Thoracic aorta (tissue), 2 donors: Measurements from ENCODE around the gene SCAI. TPM values are rescaled to one million over a fixed set of nuclear protein-coding genes. Genes with fewer than 3 reads are reported as not detected.
"Not testable (repeated sequence)": the region's sequence is repeated elsewhere in the genome, so short reads cannot be mapped to it uniquely, and the experiment has no call there.

Experiments
- ATAC-seq: fragments of 150-250 bp; one replicate; pipeline ENCODE4 v1.8.0; 2017; ENCODE audit warnings: low read depth; ENCODE audit not compliant: insufficient number of reproducible peaks, low FRiP score
- DNase-seq: peaks from one replicate; pipeline ENCODE4 v3.0.0-alpha.2; 2020; ENCODE audit warnings: low spot score
- H3K27ac ChIP-seq, 2 donors: fragments of 200-600 bp; sonication (generic); 1 replicate in 1 of 2; 2 replicates in 1 of 2; pipeline ENCODE4 v1.5.1; 2016; ENCODE audit warnings: mild to moderate bottlenecking in 2 of 2, moderate library complexity in 2 of 2
- H3K27me3 ChIP-seq: fragments of 200-600 bp; sonication (generic); replicated peaks from 2 replicates; pipeline ENCODE4 v1.6.0; 2016; ENCODE audit warnings: mild to moderate bottlenecking; ENCODE audit not compliant: insufficient read depth
- H3K36me3 ChIP-seq: fragments of 200-600 bp; sonication (generic); one replicate; pipeline ENCODE4 v1.5.1; 2016
- H3K4me1 ChIP-seq, 2 donors: fragments of 200-600 bp; sonication (generic); 1 replicate in 1 of 2; 2 replicates in 1 of 2; pipeline versions ENCODE4 v1.5.1 to v1.6.0; 2016; ENCODE audit warnings: low read depth in 2 of 2, mild to moderate bottlenecking in 1 of 2; ENCODE audit not compliant: control insufficient read depth in 1 of 2
- H3K4me3 ChIP-seq: fragments of 200-600 bp; sonication (generic); 2 replicates; pipeline ENCODE4 v1.5.1; 2016; ENCODE audit warnings: mild to moderate bottlenecking
- H3K9me3 ChIP-seq: fragments of 200-600 bp; sonication (generic); 2 replicates; pipeline ENCODE4 v1.5.1; 2016
- total RNA-seq, 2 donors: library from RNA; depleted of rRNA; stranded (reverse); fragments of >200 nt; gene quantifications; one replicate each; pipeline versions ENCODE4 v1.1.0 to v1.2.3, GENCODE V29; 2016
- TF ChIP-seq, protein P1 (sequence below): fragments of 200-600 bp; sonication (generic); IDR thresholded peaks from one replicate; pipeline ENCODE4 v1.5.1; 2019; ENCODE audit warnings: antibody characterized with exemption

The SCAI gene
- total RNA-seq, 2 donors from 2014 or later = 5.1 to 12.4 TPM

DNA sequence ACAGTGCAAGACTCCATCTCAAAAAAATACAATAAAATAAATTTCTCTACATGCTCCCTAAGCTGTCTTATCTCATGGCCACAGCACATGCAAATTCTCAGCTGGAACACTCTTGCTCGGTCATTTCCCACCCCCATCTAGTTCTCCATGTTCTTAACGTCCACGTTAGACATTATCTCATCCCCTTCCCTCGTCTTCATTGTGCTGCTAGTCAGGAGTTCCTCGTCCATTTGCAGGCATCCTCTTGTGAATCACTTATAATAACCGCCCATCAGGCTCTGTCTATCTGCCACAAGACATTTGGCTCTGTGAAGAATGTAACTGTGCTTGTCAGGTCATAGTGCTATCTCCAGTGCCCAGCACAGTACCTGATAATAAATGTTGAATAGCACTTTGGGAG, 169.5 kb downstream of the SCAI start:
- no peaks in the 10 kb centered on the region for H3K9me3 ChIP-seq
- no peak overlapping the region for H3K27ac ChIP-seq
- ATAC-seq (no peak), DNase-seq (no peak)
- H3K27me3 ChIP-seq = no peaks in the 10 kb centered on the region
- H3K36me3 ChIP-seq = no peaks in the 10 kb centered on the region
- TF ChIP-seq, protein P1, sequence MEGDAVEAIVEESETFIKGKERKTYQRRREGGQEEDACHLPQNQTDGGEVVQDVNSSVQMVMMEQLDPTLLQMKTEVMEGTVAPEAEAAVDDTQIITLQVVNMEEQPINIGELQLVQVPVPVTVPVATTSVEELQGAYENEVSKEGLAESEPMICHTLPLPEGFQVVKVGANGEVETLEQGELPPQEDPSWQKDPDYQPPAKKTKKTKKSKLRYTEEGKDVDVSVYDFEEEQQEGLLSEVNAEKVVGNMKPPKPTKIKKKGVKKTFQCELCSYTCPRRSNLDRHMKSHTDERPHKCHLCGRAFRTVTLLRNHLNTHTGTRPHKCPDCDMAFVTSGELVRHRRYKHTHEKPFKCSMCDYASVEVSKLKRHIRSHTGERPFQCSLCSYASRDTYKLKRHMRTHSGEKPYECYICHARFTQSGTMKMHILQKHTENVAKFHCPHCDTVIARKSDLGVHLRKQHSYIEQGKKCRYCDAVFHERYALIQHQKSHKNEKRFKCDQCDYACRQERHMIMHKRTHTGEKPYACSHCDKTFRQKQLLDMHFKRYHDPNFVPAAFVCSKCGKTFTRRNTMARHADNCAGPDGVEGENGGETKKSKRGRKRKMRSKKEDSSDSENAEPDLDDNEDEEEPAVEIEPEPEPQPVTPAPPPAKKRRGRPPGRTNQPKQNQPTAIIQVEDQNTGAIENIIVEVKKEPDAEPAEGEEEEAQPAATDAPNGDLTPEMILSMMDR = no peak
- no peak overlapping the region for H3K4me3 ChIP-seq
- no peaks in the 10 kb centered on the region for H3K4me1 ChIP-seq

DNA sequence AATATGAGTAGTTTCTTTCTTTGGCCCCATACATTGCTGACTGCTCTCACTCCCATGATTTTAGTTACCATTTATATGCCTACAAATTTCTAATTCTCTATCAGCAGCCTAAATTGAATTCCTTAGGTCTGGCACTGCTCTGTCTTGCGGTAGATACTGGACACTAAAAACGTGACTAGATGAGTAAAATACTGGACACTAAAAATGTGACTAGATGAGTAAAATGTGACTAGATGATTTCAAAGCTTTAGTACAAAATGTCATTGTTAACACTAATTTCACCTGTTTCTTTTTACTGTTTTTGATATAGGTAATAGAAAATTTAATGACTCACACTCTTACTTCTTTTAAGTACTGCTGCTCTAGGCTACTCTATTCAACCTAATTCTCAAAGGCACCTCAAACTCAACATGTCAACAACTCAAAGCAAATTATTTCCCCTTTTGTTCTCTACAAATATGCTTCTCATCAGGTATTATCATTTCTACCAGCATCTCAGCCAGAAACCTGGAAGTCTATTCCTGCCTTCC, 171.0 kb downstream of the SCAI start:
- Histone ChIP-seq H3K4me1 (no peaks in the 10 kb centered on the region), H3K36me3 (no peaks in the 10 kb centered on the region), H3K9me3 (no peaks in the 10 kb centered on the region), H3K27ac (no peak overlapping the region), H3K4me3 (no peak overlapping the region), H3K27me3 (no peaks in the 10 kb centered on the region)
- no peak for DNase-seq
- TF ChIP-seq, protein P1 = no peak
- ATAC-seq = no peak

DNA sequence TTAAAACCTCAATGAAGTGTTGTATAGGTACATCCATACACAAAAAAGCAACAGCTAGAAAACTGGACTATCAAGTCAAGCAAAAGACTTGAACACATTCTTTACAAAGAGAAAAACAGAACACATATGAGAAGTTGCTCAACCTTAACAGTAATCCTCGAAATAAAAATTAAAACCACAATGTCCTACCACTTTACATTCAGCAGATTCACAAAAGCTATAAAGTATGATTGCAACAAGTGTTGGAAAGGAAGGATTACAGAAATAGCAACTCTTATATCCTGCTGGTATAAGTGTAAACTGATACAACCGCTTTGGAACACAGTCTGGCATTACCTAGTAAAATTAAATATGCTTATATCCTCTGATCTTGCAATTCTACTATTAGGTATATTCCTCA, 173.9 kb downstream of the SCAI start:
- DNase-seq (no peak), ATAC-seq (no peak)
- Histone ChIP-seq H3K27ac (no peak overlapping the region), H3K4me1 (no peaks in the 10 kb centered on the region), H3K9me3 (no peaks in the 10 kb centered on the region), H3K27me3 (no peaks in the 10 kb centered on the region), H3K36me3 (no peaks in the 10 kb centered on the region), H3K4me3 (no peak overlapping the region)
- TF ChIP-seq, protein P1 = no peak

DNA sequence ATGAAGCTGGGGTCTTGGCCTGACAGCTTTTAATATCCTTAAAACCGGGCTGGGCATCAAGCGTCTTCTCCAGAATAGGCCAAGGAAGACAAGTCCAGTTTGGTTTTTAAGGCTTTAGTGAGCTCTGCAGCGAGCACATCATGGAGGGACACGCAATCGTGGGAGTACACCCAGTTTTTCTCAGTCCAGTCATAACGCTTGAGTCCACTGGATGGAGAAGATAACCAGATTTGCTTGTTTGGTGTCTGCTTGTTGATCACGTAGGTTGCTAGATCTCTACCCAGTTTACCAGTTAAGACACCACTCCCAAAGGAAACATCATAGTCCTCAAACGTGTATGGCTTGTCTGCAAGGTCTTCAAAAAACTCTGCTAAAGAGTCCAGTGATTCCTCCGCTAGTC, 175.1 kb downstream of the SCAI start:
- Histone ChIP-seq H3K4me3 (no peak overlapping the region), H3K36me3 (no peaks in the 10 kb centered on the region), H3K27ac (no peak overlapping the region), H3K27me3 (no peaks in the 10 kb centered on the region), H3K4me1 (no peaks in the 10 kb centered on the region), H3K9me3 (no peaks in the 10 kb centered on the region)
- DNase-seq (no peak), ATAC-seq (no peak)
- TF ChIP-seq, protein P1 = no peak

DNA sequence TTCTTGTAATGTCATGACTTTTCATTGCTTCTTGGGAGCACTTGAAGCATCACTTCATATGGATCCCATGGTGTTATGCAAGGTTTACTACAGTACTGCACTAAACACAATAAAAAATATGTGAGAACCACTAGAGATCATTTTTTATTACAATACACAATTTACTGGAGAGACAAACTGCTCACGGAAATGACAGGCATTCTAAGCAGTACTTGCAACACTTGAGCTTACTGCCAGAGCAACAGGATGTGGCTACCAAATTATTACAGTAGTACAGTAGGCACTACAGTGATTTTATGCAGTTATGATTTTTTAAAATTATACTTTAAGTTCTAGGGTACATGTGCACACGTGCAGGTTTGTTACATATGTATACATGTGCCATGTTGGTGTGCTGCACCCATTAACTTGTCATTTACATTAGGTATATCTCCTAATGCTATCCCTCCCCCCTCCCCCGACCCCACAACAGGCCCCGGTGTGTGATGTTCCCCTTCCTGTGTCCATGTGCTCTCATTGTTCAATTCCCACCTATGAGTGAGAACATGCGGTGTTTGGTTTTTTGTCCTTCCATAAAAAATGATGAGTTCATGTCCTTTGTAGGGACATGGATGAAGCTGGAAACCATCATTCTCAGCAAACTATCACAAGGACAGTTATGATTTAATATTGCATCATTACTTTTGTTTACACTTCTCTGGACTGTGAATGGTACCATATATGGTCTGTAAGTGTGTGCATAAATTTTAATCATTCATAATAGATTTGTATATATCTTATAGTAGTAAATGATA, 177.4 kb downstream of the SCAI start:
- H3K4me3 ChIP-seq, H3K27me3 ChIP-seq, ATAC-seq, H3K4me1 ChIP-seq, H3K36me3 ChIP-seq, H3K27ac ChIP-seq, H3K9me3 ChIP-seq, DNase-seq: not testable (repeated sequence)
